Mammary epithelial cell (primary cell): Measurements from ENCODE around the gene TRMU.

Source experiments
- EZH2 ChIP-seq: IDR thresholded peaks from 2 replicates; pipeline ENCODE4 v1.6.1; 2012; ENCODE audit warnings: low read length, inconsistent platforms, borderline replicate concordance
- TF ChIP-seq, protein P1 (sequence below), 2 donors: IDR thresholded peaks in 1 of 2; conservative IDR thresholded peaks in 1 of 2; 2 replicates each; pipeline ENCODE4 v1.5.1; 2011 to 2012; ENCODE audit warnings: inconsistent platforms in 2 of 2, low read length in 2 of 2, mild to moderate bottlenecking in 2 of 2, control low read depth in 1 of 2, low read depth in 1 of 2; ENCODE audit not compliant: insufficient read depth in 1 of 2; ENCODE audit errors: extremely low read depth in 1 of 2

DNA sequence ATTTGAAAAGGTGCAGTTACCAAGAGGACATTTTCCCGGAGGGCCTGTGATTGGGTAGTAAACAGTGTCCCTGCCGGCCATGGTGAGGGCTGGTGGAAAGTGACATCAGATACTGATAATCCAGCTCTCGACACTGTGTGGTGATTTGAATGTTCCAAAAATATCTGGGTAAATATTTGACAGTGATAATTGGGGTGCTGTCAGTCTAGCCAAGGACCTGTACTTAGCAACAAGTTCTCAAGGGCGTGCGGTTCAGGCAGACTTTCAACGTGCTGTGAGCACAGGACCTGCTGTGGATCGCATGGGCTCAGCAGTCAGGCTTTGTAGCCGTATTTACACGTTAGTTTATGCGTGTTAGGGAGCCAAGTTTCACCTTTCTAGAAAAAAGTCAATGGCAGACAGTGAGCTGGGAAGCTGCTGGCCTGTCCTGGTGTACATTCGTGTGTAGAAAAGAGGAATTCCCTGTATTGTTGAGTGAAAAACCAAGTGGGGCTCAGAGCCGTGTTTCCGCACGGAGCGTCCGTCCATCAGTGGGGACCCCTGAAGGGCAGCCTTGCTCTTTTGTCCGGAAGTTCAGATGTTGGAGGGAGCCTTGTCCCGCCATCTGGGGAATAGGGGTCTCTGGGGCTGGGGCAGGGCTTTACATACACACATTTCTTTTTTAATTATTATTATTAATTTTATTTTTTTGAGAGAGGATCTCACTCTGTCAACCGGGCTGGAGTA, 11.3 kb downstream of the TRMU start:
- TF ChIP-seq, protein P1, sequence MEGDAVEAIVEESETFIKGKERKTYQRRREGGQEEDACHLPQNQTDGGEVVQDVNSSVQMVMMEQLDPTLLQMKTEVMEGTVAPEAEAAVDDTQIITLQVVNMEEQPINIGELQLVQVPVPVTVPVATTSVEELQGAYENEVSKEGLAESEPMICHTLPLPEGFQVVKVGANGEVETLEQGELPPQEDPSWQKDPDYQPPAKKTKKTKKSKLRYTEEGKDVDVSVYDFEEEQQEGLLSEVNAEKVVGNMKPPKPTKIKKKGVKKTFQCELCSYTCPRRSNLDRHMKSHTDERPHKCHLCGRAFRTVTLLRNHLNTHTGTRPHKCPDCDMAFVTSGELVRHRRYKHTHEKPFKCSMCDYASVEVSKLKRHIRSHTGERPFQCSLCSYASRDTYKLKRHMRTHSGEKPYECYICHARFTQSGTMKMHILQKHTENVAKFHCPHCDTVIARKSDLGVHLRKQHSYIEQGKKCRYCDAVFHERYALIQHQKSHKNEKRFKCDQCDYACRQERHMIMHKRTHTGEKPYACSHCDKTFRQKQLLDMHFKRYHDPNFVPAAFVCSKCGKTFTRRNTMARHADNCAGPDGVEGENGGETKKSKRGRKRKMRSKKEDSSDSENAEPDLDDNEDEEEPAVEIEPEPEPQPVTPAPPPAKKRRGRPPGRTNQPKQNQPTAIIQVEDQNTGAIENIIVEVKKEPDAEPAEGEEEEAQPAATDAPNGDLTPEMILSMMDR (conservative IDR thresholded peaks at IDR 0.05 in 1 of 2, IDR thresholded peaks at IDR 0.05 in 1 of 2; ENCODE audit: extremely low read depth in 1 of 2, insufficient read depth in 1 of 2, low read depth in 1 of 2, low read length in 2 of 2), result no peak
- TF ChIP-seq EZH2, result no peak
